H54 (cell line): ENCODE data around the gene USP30.

Experiments used
- DNase-seq: peaks from one replicate; pipeline ENCODE4 v3.0.0; 2011; ENCODE audit warnings: low spot score, mixed read lengths; ENCODE audit not compliant: insufficient read length
- FAIRE-seq: peaks from 3 replicates; lab custom pipeline; 2011; peaks lifted over from hg19 to GRCh38; lab: Jason Lieb, UNC
- POLR2A ChIP-seq: IDR thresholded peaks from 2 replicates; pipeline ENCODE4 v1.6.1; 2011; ENCODE audit warnings: low read depth, mild to moderate bottlenecking, low read length

The USP30 gene

GRCh38 chr12:109065154-109065852 lies 12.9 kb downstream of the USP30 start:
- FAIRE-seq = no peak

DNA sequence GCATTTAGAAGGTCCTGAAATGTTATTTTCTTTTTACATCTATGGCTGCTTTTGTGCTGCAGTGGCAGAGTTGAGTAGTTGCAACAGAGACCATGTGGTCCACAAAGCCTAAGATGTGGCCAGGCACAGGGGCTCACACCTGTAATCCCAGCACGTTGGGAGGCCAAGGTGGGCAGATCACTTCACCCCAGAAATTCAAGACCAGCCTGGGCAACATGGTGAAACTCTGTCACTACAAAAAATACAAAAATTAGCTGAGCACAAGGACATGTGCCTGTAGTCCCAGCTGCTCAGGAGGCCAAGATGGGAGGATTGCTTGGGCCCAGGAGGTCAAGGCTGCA lies 13.4 kb downstream of the USP30 start:
- TF ChIP-seq POLR2A = no peak
- no peak for FAIRE-seq
- DNase-seq = no peak

More at GRCh38 chr12:109065154-109065852, 12.9 kb downstream of the USP30 start:
- TF ChIP-seq POLR2A = no peak
- DNase-seq = no peak

GRCh38 chr12:109069307-109070271 lies 17.2 kb downstream of the USP30 start:
- DNase-seq = no peak
- FAIRE-seq = no peak
- no peak for TF ChIP-seq POLR2A

- FAIRE-seq (no peak), DNase-seq (no peak)
- no peak for TF ChIP-seq POLR2A
Observed at GRCh38 chr12:109074866-109075265, 22.5 kb downstream of the USP30 start.

GRCh38 chr12:109082751-109083150 lies 30.4 kb downstream of the USP30 start:
- FAIRE-seq = no peak
- TF ChIP-seq POLR2A = no peak
- no peak for DNase-seq

DNA sequence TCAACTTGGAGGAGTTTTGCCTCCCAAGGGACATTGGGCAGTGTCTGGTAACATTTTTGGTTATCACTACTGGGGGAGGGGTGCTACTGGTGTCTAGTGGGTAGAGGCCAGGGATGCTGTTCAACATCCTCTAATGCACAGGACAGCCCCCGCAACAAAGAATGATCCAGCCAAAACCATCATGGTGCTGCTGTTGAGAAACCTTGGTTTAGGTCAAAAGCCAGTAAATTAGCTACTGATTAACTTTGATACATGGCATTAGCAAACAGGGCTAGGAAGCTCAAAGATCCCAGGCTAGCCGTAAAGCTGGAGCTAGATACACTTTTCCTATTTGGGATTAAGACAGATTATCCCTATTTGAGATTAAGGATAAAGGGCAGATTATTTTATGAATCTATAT lies 32.0 kb downstream of the USP30 start:
- DNase-seq (no peak), FAIRE-seq (no peak)
- TF ChIP-seq POLR2A = no peak

DNA sequence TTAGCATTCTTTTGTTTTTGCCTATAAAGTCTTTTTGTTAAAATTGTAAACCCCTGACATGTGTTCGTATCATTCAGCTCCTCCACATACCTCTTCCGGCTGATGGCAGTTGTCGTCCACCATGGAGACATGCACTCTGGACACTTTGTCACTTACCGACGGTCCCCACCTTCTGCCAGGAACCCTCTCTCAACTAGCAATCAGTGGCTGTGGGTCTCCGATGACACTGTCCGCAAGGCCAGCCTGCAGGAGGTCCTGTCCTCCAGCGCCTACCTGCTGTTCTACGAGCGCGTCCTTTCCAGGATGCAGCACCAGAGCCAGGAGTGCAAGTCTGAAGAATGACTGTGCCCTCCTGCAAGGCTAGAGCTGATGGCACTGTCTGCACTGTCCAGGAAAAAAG lies 33.2 kb downstream of the USP30 start:
- DNase-seq = no peak
- TF ChIP-seq POLR2A = no peak
- FAIRE-seq = no peak

DNA sequence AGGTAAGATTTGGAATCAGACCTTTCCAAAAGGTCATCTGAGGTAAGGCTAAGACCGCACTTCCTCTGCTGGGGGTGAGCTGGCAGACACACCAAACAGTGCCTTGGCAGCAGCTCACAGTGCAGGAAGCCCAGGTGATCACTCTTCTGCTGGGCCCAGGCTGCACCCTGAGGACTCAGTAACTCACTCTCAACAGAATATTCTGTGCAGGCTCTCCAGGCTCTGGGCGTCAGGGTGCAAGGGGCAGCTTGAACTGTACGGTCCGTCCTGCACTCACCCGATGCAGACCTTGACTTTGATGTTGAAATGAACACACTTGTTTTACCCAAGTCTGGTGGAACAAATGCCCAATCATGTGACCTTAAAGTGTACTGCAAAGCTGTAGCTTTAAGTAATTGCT lies 34.9 kb downstream of the USP30 start:
- no peak for TF ChIP-seq POLR2A
- DNase-seq = no peak
- no peak for FAIRE-seq

DNA sequence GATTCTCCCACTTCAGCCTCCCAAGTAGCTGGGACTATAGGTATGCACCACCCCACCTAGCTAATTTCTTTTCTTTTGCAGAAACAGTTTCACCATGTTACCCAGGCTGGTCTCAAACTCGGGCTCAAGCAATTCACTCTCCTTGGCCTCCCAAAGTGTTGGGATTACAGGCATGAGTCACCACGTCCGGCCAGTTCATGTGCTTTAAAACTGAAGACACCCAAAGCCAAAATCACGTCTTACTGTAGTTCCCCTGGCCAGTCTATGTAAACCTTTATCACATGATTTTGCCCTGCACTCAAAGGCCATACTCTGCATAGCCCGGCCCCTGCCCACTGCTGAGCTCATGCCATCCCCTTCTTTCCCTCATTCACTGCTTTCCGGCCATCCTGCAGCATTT lies 36.4 kb downstream of the USP30 start:
- TF ChIP-seq POLR2A = no peak
- FAIRE-seq = no peak
- no peak for DNase-seq

DNA sequence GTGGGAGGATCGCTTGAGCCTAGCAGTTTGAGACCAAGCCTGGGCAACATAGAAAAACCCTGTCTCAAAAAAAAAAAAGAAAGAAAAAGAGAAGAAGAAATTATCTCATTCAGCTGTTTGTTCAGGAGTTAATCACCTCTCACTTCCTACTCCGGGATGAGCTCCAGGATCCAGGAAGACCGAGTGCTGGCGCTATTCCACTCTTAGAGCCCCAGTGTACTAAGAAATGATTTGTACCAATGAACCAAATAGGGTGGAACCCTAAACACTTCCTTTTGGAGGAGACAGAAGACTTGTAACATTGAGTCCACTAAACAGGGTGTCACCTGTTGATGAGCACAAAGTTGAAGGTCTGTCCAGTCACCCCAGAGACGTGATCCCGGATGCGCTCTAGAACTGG lies 37.3 kb downstream of the USP30 start:
- DNase-seq (no peak), FAIRE-seq (no peak)
- no peak for TF ChIP-seq POLR2A

GRCh38 chr12:109092497-109093021 lies 40.2 kb downstream of the USP30 start:
- no peak for DNase-seq
- FAIRE-seq = no peak
- TF ChIP-seq POLR2A = no peak

GRCh38 chr12:109093022-109093918 lies 40.9 kb downstream of the USP30 start, which contains the start of gene ALKBH2:
Gene ALKBH2, minus strand, starts transcription at chr12:109093472. Its CDS starts 686 bp downstream, at chr12:109092786.
- FAIRE-seq (peak; percentile 36), DNase-seq (peak; percentile 89)
- TF ChIP-seq POLR2A = peak; percentile 55

GRCh38 chr12:109097140-109097434 lies 44.7 kb downstream of the USP30 start:
- no peak for TF ChIP-seq POLR2A
- FAIRE-seq (no peak), DNase-seq (no peak)
